VCaP (cell line): Measurements from ENCODE around the gene ZNF367.

Experiments used
- H3K27ac ChIP-seq: fragments of 450-650 bp; 2 replicates; pipeline ENCODE4 v1.5.1; 2017
- TF ChIP-seq, protein P1 (sequence below): fragments of 450-650 bp; conservative IDR thresholded peaks from 2 replicates; pipeline ENCODE4 v1.5.1; 2017; ENCODE audit warnings: mild to moderate bottlenecking, moderate library complexity

Gene ZNF367

DNA sequence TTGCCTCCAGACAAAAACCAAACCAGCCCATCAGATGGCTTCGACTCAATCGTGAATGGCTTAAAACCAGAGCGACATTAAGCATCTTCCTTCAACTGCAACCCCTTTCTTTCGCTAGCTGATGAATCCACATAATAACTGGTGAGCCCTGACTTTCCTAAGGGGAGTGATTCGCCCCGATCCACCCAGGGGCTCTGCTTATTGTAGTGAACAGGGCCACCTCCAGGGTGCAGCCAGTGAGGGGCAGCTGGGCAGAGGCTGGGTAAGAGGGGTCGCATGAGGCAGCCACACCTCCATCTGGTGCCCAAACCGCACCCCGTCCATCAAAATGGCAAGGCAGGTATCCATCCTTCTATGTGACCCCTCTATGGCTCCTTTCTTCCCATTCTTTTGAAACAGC, 72.6 kb downstream of the ZNF367 start:
- no peak overlapping the region for H3K27ac ChIP-seq
- TF ChIP-seq, protein P1, sequence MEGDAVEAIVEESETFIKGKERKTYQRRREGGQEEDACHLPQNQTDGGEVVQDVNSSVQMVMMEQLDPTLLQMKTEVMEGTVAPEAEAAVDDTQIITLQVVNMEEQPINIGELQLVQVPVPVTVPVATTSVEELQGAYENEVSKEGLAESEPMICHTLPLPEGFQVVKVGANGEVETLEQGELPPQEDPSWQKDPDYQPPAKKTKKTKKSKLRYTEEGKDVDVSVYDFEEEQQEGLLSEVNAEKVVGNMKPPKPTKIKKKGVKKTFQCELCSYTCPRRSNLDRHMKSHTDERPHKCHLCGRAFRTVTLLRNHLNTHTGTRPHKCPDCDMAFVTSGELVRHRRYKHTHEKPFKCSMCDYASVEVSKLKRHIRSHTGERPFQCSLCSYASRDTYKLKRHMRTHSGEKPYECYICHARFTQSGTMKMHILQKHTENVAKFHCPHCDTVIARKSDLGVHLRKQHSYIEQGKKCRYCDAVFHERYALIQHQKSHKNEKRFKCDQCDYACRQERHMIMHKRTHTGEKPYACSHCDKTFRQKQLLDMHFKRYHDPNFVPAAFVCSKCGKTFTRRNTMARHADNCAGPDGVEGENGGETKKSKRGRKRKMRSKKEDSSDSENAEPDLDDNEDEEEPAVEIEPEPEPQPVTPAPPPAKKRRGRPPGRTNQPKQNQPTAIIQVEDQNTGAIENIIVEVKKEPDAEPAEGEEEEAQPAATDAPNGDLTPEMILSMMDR = no peak

DNA sequence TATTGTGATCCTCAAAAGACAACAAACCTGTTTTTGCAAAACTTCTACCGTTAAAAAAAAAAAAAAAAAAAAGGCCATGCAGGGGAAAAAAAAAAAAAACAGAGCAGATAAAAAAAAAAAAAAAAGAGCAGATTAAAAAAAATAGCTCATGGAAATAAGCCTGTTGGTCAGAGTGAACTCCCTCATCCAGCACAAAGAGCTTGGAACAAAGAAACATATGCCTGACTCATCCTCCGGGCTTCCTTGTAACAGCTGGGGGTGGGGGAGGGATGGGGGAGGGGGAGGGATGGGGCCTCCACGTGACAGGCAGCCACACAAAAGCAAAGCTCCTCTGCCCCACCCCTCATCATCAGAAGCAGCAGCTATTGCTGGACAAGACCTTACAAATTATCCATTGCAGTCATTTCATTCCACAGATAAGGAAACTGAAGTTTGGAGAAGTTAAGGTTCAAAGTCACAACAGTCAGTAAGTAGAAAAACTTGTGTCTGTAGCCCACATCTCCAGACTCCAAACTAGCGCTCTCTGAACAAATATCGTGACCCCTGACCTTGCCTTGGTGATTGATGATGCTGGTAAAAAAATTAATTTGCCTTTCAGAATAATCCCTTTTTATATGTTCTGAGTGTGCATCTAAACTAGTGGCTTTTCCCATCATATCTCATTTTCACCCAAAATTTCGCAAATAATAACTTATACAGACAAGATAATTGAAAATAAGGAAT, 73.6 kb downstream of the ZNF367 start:
- TF ChIP-seq, protein P1 = no peak
- H3K27ac ChIP-seq = no peak overlapping the region

DNA sequence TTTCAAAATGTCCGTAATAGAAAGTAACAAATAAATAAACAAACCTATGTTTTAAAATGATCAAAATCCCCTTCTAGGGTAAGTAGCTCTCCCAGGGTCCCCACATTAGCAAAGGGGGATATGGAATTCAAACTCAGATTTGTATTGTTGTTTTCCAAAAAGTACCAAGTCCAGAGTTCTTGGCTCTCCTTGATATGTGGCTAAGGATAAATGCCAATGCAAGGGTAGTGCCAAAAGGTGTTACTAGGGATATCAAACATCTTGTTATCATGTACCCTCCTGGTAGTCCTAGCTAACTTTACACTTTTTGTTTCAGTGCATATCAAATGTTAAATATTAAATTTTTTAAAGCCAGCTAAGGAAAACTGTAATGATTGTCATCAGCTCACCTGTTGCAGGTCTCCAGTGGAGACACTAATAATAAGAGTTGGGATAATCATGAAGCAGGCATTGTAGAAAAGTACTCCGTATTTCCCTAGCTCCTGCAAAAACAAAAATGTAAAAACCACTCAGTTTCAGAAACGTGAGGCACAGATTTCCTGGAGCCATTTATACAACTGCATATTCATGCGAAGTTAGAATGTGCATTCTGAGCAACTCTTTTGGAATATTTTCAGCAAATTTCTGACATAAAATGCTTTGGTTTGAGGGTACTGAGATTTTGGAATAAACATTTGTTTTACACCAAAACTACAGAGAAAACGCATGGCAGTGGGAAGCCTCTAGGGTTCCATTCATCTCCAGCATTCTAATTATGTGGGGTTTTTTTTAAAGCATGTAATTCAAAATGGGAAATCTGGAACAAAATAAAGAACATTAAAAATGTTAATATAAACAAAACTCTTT, 74.4 kb downstream of the ZNF367 start:
- TF ChIP-seq, protein P1 = no peak
- H3K27ac ChIP-seq = no peak overlapping the region

DNA sequence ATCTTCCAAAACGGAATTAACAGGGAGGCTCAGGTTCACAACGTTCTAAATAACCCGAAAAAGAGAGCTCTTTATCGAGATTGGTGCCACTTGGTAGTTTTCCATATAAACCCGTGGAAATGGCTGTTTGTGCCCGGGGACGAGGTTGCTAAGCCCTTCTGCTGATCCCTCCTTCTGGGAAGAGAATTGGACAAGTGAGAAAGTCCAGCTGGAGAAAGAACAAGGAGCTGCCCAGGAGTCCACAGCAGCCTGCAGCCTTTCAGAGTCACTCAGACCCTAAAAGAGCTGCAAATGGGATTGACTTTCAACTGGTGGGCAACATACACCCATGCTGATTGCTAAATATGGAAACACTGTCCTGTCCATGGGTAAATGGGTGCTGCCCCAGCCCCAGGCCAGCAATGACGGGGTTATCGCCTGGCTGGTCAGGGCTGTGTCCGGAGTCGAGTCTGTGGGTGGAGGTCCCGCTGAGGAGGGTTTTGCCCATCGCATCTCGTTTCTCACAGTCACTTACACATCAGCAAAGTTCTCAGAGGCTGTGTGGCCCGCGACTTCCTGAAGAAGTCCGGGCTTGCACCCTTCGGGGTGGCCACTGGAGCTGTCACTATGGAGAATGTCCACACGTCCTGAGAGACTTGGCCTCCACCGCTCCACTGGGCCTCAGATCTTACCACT, 75.5 kb downstream of the ZNF367 start:
- H3K27ac ChIP-seq = no peak overlapping the region
- TF ChIP-seq, protein P1 = no peak

DNA sequence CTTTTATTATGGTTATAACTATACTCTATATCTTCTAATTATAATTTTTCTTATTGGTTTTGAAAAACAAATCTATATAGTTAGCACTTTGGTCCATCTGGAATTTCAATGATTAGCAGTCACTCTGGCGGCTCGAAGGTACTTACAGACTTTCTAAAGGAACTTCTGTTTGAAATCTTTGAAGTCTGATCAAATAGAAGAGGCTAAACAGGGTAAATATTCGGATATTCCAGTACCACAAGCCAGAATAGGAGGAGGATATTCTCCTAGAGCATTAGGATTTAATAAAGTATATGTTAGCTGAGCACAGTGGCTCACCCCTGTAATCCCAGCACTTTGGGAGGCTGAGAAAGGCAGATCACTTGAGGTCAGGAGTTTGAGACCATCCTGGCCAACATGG, 77.5 kb downstream of the ZNF367 start:
- no peak overlapping the region for H3K27ac ChIP-seq
- TF ChIP-seq, protein P1 = no peak

DNA sequence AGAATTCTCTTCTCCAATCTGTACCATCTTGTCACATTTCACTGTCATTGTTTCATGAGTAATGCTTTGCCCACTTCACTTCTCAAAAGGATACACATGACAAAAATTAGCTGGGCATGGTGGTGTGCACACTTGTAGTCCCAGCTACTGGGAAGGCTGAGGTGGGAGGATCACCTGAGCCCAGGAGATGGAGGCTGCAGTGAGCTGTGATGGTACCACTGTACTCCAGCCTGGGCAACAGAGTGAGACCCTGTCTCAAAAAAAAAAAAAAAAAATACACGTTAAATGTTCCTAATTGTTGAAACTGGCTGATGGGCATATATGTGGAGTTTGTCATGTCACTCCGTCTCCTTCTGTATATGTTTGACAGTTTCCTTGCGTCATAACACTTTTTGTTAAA, 79.9 kb downstream of the ZNF367 start:
- no peak overlapping the region for H3K27ac ChIP-seq
- TF ChIP-seq, protein P1 = no peak
